Karpas-422 (cell line): ENCODE data around the gene DIRAS1. TPM values are rescaled to one million over a fixed set of nuclear protein-coding genes. Genes with fewer than 3 reads are reported as not detected.

ENCODE experiments used
- DNase-seq: peaks from one replicate; pipeline ENCODE4 v3.0.0-alpha.2; 2015
- H2AFZ ChIP-seq: fragments of 200-600 bp; sonication (generic); 2 replicates; pipeline ENCODE4 v1.6.1; 2014; ENCODE audit warnings: antibody characterized with exemption, low read length, mixed read lengths
- H3K27ac ChIP-seq: fragments of 200-600 bp; sonication (generic); 2 replicates; pipeline ENCODE4 v1.5.1; 2014; ENCODE audit warnings: mild to moderate bottlenecking, low read length, moderate library complexity
- H3K27me3 ChIP-seq: fragments of 200-600 bp; sonication (generic); 2 replicates; pipeline ENCODE4 v1.6.1; 2014; ENCODE audit warnings: low read length, mixed read lengths
- H3K36me3 ChIP-seq: fragments of 200-600 bp; sonication (generic); 2 replicates; pipeline ENCODE4 v1.6.1; 2014; ENCODE audit warnings: low read length, mixed read lengths; ENCODE audit not compliant: insufficient read depth
- H3K4me1 ChIP-seq: fragments of 200-600 bp; sonication (generic); 2 replicates; pipeline ENCODE4 v1.6.1; 2014; ENCODE audit warnings: mild to moderate bottlenecking, low read length, mixed read lengths
- H3K4me2 ChIP-seq: fragments of 200-600 bp; sonication (generic); 2 replicates; pipeline ENCODE4 v1.6.1; 2014; ENCODE audit warnings: low read length, low read depth, mild to moderate bottlenecking; ENCODE audit not compliant: poor library complexity, severe bottlenecking
- H3K4me3 ChIP-seq: fragments of 200-600 bp; sonication (generic); 2 replicates; pipeline ENCODE4 v1.5.1; 2014; ENCODE audit warnings: mild to moderate bottlenecking, antibody characterized with exemption, low read length, mixed read lengths
- H3K79me2 ChIP-seq: fragments of 200-600 bp; sonication (generic); 2 replicates; pipeline ENCODE4 v1.6.1; 2014; ENCODE audit warnings: mild to moderate bottlenecking, low read length, mixed read lengths
- H3K9ac ChIP-seq: fragments of 200-600 bp; sonication (generic); 2 replicates; pipeline ENCODE4 v1.6.0; 2014; ENCODE audit warnings: low read length
- H3K9me2 ChIP-seq: fragments of 200-600 bp; sonication (generic), shearing (Covaris generic); replicated peaks from 2 replicates; pipeline ENCODE4 v1.6.0; 2014; ENCODE audit warnings: mild to moderate bottlenecking, low read length, moderate library complexity; ENCODE audit not compliant: insufficient read depth
- H3K9me3 ChIP-seq: fragments of 300-700, 200-600 bp; sonication (generic); 2 replicates; pipeline ENCODE4 v1.6.1; 2014; ENCODE audit warnings: low read length, mixed read lengths
- H4K20me1 ChIP-seq: fragments of 200-600 bp; sonication (generic); 2 replicates; pipeline ENCODE4 v1.6.1; 2014; ENCODE audit warnings: mild to moderate bottlenecking, antibody characterized with exemption, low read length, low read depth; ENCODE audit not compliant: insufficient read depth
- total RNA-seq: library from RNA; depleted of rRNA; stranded (reverse); fragments of >200 nt; shearing (Covaris generic); gene quantifications from 2 replicates; pipeline ENCODE4 v1.2.3, GENCODE V29; 2014; ENCODE audit warnings: low replicate concordance

DIRAS1 gene
- total RNA-seq, 1 experiment from 2014 or later: not detected

GRCh38 chr19:2701361-2702169 is 19.6 kb downstream of the DIRAS1 start:
- Histone ChIP-seq H3K27me3 (no peaks in the 10 kb centered on the region), H3K4me3 (no peak overlapping the region; the same call in 1 of the 2 replicates), H3K4me2 (peak overlapping the region; percentile 58), H3K27ac (no peak overlapping the region), H3K36me3 (no peaks in the 10 kb centered on the region), H3K9ac (peak overlapping the region; percentile 64; the same call in 1 of the 2 replicates), H3K79me2 (no peaks in the 10 kb centered on the region), H4K20me1 (no peaks in the 10 kb centered on the region), H2AFZ (no peak overlapping the region), H3K4me1 (peaks cover 8% of the 10 kb centered on the region), H3K9me2 (no peaks in the 10 kb centered on the region), H3K9me3 (no peaks in the 10 kb centered on the region)
- no peak for DNase-seq

DNA sequence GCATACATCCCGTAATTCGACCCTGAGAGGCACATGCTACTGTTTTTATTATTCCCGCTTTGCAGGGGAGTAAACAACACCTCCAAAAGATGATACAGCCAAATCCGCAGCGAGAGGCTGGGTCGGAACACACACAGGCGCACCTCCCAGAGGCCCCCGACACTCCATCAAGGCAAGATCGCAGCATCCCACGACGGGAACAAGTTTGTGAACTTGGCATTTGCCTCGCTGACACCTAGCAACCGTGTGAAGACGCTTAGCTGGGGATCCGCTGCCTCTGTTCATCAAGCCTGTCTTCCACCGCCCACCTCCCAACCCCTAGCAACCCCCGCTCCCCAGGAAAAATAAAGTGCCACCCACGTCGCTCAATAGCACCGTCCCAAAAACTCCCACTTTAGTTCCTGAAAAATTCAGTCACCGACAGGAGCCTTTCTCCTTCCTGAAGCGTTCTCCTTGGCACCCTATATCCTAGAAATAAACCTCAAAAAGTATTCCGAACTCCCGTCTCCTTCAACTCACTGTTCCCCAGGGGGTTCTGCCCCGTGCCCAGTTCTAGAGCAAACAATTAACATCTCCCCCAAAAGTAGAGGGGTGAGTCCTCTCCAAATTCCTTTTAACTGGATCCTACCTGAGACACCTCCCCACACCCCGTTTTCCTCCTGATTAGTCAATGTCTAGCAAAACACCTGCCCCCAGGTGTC is 20.4 kb downstream of the DIRAS1 start:
- no peak overlapping the region for H3K9ac ChIP-seq
- no peaks in the 10 kb centered on the region for H3K79me2 ChIP-seq
- H3K27me3 ChIP-seq: no peaks in the 10 kb centered on the region
- no peaks in the 10 kb centered on the region for H3K9me2 ChIP-seq
- H2AFZ ChIP-seq: no peak overlapping the region
- H4K20me1 ChIP-seq: no peaks in the 10 kb centered on the region
- no peak for DNase-seq
- H3K9me3 ChIP-seq: no peaks in the 10 kb centered on the region
- H3K27ac ChIP-seq: no peak overlapping the region
- no peaks in the 10 kb centered on the region for H3K36me3 ChIP-seq
- H3K4me1 ChIP-seq: peaks cover 8% of the 10 kb centered on the region
- H3K4me3 ChIP-seq: no peak overlapping the region
- no peak overlapping the region for H3K4me2 ChIP-seq

DNA sequence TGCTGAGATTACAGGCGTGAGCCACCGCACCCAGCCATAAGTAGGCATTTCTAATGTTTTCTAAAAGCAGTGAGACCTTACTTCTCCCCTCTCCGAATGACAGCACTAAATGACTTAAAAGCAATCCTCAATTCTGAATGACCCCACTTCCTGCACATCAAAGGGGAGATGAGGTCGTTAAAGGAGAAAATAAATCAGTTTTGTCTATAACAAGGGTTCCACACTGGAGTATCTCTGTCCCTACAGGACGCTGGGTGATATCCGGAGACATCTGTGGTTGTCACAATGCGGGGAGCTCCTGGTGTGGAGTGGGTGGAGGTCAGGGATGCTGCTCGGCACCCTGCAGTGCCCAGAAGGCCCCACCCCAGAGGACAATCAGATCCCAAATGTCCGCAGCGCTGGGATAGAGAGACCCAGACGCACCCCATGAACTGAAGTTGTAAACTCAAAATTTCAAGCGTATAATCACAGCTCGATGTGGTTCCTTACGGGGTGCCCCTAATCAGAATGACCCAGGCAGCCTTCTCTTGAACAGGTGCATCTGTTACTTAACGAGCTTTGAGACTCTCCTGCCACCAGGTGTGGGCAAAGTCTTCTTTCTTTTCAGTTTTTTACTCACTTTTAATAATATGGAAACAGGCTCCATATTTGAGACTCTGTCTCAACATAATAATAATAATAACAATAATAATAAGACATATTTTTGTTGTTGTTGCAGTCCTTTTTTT is 21.6 kb downstream of the DIRAS1 start:
- no peaks in the 10 kb centered on the region for H3K9me2 ChIP-seq
- H3K9ac ChIP-seq: no peak overlapping the region
- no peak overlapping the region for H3K4me3 ChIP-seq
- H3K36me3 ChIP-seq: no peaks in the 10 kb centered on the region
- H3K4me2 ChIP-seq: no peak overlapping the region
- no peaks in the 10 kb centered on the region for H3K9me3 ChIP-seq
- H4K20me1 ChIP-seq: no peaks in the 10 kb centered on the region
- no peak overlapping the region for H3K27ac ChIP-seq
- H2AFZ ChIP-seq: no peak overlapping the region
- no peaks in the 10 kb centered on the region for H3K27me3 ChIP-seq
- no peak for DNase-seq
- H3K79me2 ChIP-seq: no peaks in the 10 kb centered on the region
- peaks cover 8% of the 10 kb centered on the region for H3K4me1 ChIP-seq

DNA sequence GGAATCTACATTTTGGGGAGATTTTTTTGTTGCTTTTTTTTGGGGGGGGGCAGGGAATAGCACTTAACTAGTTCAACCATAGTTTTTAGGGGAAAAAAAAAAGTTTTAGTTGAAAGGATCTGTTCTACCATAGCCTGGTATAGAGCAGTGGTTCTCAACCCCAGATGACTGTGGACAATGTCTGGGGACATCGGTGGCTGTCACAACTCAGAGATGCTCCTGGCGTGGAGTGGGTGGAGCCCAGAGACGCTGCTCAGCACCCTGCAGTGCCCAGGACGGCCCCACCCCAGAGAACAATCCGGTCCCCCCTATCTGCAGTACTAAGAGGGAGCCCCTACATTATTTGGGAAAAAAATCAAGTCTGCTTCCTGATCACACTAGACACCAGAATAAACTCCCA is 27.0 kb downstream of the DIRAS1 start:
- no peaks in the 10 kb centered on the region for H3K27me3 ChIP-seq
- no peak for DNase-seq
- H3K79me2 ChIP-seq: no peaks in the 10 kb centered on the region
- H3K9ac ChIP-seq: no peak overlapping the region
- no peaks in the 10 kb centered on the region for H3K9me2 ChIP-seq
- H3K36me3 ChIP-seq: no peaks in the 10 kb centered on the region
- peaks cover 16% of the 10 kb centered on the region for H3K4me1 ChIP-seq
- H4K20me1 ChIP-seq: no peaks in the 10 kb centered on the region
- no peak overlapping the region for H3K27ac ChIP-seq
- H3K9me3 ChIP-seq: no peaks in the 10 kb centered on the region
- no peak overlapping the region for H3K4me3 ChIP-seq
- no peak overlapping the region for H2AFZ ChIP-seq
- H3K4me2 ChIP-seq: no peak overlapping the region

- Histone ChIP-seq H2AFZ (no peak overlapping the region), H3K36me3 (no peaks in the 10 kb centered on the region), H3K9me2 (no peaks in the 10 kb centered on the region), H3K27me3 (no peaks in the 10 kb centered on the region), H3K4me2 (no peak overlapping the region), H3K4me3 (no peak overlapping the region), H3K79me2 (no peaks in the 10 kb centered on the region), H3K9me3 (no peaks in the 10 kb centered on the region), H3K27ac (no peak overlapping the region), H3K9ac (no peak overlapping the region), H4K20me1 (no peaks in the 10 kb centered on the region), H3K4me1 (peaks cover 12% of the 10 kb centered on the region)
- no peak for DNase-seq
Measured at GRCh38 chr19:2693492-2694160, 27.5 kb downstream of the DIRAS1 start.

GRCh38 chr19:2691951-2692350 is 29.2 kb downstream of the DIRAS1 start:
- H4K20me1 ChIP-seq: no peaks in the 10 kb centered on the region
- H3K4me3 ChIP-seq: no peak overlapping the region
- no peak for DNase-seq
- H3K9ac ChIP-seq: no peak overlapping the region
- no peaks in the 10 kb centered on the region for H3K9me3 ChIP-seq
- H2AFZ ChIP-seq: no peak overlapping the region
- no peak overlapping the region for H3K27ac ChIP-seq
- peaks cover 8% of the 10 kb centered on the region; the same call in 1 of the 2 replicates for H3K4me1 ChIP-seq
- no peak overlapping the region for H3K4me2 ChIP-seq
- no peaks in the 10 kb centered on the region for H3K79me2 ChIP-seq
- H3K27me3 ChIP-seq: no peaks in the 10 kb centered on the region
- no peaks in the 10 kb centered on the region for H3K36me3 ChIP-seq
- H3K9me2 ChIP-seq: no peaks in the 10 kb centered on the region

DNA sequence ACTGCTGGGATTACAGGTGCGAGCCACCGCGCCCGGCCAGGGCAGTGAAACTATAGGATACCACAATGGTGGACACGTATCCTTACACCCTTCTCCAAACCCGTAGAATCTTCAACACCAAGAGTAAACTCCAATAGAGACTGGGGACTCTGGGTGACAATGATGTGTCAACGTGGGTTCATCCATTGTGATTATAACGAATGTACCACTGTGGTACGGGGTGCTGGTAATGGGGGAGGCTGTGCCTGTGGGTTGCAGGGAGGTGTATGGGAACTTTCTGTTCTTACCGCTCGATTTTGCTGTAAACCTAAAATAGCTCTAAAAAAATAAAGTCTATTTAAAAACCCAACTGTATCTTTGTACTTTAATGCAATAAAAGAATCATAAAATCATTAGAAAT is 30.3 kb downstream of the DIRAS1 start:
- no peaks in the 10 kb centered on the region for H3K9me3 ChIP-seq
- peaks cover 8% of the 10 kb centered on the region; the same call in 1 of the 2 replicates for H3K4me1 ChIP-seq
- no peak overlapping the region for H3K27ac ChIP-seq
- H3K9ac ChIP-seq: no peak overlapping the region
- no peak overlapping the region for H3K4me2 ChIP-seq
- H3K36me3 ChIP-seq: no peaks in the 10 kb centered on the region
- no peak overlapping the region for H2AFZ ChIP-seq
- H3K79me2 ChIP-seq: no peaks in the 10 kb centered on the region
- H4K20me1 ChIP-seq: no peaks in the 10 kb centered on the region
- DNase-seq: no peak
- H3K27me3 ChIP-seq: no peaks in the 10 kb centered on the region
- H3K4me3 ChIP-seq: no peak overlapping the region
- H3K9me2 ChIP-seq: no peaks in the 10 kb centered on the region
